ENCODE measurements around the gene MX1.

Gene MX1

DNA sequence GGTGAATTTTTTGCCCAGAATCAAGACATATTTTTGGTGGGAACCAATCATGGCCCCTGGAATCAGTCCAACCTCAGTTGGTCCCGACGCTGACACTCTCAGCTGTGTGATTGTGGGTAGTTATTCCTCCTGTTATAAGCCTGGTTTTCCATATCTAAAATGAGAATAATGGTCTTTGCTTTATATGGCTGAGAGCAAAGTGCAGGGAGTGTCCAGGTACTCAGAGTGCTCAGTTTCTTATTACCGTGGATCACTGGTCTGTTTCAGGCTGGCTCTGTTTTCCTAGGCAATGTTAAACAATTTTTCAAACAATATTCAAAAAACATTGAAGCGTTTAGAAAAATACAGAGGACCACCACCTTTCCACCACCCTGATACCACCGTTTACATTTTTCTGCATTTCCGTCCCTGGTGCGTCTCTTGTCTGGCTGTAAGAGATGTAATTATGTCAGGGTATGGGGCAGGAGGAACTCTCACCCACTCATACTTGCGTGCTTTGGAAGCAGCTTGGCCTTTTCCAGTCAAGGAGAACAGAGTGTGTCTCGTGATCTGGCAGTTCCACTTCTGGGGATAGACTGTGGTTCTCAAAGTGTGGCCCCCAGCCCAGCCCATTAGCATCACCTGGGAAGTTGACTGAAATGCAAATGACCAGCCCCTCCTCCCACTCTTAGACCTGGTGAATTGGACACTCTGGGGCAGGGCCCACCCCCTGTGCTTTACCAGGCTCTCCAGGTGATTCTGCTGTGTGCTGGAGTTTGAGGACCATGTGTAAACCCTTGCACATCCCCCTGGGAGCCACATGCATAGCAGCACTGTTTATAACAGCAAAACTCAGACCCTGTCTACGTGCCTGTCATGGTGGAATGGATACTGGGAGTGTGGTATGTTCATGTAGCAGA is 6.8 kb downstream of the MX1 start:
- no peak for DNase-seq

DNA sequence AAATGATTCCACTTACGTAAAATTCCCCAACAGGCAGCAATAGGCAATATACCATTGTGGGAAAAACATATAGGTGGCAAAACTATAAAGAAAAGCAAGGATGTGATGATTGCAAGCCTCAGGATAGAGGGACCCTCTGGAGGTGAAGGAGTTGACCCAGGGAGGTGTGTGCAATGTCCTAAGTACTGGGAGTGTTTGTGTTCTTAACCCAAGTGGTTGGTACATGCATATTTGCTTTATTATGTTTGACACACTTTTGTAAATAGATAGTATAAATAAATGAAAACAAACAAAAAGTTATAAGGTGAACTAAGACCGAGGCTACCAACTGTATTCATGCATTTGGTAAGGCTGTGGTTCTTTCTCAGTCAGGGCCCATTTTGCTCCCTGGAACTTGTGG is 7.5 kb downstream of the MX1 start:
- no peak for DNase-seq

DNA sequence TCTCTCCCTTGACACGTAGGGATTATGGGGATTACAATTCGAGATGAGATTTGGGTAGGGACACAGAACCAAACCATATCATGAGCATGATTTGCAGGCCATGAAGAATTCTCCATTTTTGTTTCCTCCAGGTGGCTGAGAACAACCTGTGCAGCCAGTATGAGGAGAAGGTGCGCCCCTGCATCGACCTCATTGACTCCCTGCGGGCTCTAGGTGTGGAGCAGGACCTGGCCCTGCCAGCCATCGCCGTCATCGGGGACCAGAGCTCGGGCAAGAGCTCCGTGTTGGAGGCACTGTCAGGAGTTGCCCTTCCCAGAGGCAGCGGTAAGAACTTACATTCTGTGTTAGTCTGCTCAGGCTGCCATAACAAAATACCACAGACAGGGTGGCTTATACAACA is 9.7 kb downstream of the MX1 start:
- no peak for DNase-seq

DNA sequence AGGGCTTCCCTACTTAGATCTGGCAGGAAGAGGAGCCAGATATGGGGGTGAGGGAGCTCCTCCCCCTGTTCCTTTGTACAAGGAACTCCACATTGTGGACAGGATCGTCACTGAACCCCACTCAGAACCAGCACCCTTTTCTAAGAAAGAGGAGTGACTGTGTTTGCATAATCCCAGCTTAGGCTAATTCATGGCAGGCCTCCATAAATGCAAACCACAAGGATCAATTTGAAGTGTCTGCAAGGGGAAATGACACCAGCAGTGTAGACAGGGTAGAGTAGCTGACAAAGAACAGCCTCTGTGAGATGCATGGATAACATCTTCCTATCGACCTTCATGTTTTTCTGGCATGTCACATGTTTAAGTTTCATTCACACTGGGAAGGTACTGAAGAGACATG is 11.7 kb downstream of the MX1 start:
- DNase-seq = peak; percentile 29

DNA sequence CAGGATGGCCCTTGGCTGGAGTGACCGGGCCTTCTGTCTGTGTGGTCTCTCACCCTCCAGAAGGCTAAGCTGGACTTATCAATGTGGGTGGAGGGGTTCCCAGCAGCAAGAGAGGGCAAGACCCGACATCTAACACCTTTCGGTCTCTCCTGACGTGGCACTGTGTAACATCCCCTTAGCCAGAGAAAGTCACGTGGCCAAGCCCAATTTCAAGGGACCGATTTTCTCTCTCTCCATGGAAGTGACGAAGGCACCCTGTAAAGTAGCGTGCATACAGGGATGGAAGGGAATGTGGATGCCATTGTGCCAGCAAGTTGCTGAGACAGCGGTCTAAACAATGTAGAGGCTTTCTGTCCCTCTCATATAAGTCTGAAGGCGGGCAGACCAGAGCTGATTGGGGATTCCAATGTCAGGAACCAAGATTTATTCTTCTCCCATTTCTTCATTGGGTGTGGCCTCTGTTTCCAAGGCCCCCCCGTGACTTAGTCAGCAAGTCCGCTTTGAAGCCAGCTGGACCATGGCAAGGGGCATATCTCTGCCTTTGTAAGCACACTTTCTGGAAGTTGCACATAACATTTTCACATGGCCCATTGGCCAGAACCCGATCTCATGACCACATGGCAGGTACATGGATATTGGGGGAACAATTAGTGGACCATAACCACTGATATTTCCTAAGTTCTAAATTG is 12.5 kb downstream of the MX1 start:
- no peak for DNase-seq

DNA sequence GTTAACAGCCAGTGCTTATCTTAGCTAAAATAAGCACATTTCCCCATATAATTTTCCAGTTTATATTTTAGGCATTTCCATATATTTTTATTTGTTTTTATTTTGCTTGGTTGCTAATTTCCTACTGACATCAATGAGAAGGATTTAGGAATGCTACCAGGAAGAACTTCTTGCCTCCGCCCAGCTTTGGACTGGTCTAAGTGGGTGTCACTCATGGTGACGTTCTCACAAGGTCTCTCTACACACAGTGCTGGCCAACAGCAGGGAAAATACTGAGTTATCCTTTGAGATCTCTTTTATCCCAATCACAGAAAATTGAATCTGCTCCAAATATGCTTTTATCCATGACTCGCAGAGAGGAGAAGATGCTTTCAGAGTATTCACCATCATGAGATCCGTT is 13.2 kb downstream of the MX1 start:
- DNase-seq = no peak

DNA sequence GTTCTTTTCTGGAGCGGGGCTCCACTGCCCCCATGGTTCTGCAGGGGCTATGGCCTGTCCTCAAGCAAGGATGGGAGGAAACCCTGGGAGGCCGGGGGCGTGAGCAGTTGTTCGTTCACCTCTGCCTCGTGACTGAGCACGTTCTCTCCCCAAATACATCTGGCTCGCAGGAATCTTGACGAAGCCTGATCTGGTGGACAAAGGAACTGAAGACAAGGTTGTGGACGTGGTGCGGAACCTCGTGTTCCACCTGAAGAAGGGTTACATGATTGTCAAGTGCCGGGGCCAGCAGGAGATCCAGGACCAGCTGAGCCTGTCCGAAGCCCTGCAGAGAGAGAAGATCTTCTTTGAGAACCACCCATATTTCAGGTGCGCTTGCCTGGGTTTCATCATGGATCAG is 15.5 kb downstream of the MX1 start:
- no peak for DNase-seq

DNA sequence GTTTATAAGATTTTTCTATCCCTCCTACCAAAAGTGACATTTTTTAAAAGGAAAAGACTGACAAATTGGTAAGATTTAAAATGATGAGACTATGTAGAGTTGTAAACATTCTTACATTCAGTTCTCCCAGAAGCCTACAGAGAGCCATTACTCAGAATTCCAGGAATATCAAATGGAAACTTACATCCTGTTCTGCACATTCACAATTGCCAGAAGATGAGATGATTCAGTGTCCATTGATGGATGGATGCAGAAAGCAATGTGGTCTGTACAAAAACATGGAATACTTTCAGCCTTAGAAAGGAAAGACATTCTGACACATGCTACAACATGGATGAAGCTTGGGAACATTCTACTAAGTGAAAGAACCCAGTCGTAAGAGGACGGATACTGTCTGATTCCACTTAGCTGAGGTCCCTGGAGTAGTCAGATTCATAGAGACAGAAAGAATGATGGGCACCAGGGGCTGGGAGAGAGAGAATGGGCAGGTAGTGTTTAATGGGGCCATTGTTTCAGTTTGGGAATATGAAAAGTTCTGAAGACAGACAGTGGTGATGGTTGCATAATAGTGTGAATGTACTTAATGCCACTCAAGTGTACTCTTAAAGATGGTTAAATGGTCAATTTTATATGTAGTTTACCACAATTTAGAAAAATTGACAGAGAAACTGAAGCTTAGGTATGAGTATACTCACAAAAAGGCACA is 16.6 kb downstream of the MX1 start:
- DNase-seq = no peak

DNA sequence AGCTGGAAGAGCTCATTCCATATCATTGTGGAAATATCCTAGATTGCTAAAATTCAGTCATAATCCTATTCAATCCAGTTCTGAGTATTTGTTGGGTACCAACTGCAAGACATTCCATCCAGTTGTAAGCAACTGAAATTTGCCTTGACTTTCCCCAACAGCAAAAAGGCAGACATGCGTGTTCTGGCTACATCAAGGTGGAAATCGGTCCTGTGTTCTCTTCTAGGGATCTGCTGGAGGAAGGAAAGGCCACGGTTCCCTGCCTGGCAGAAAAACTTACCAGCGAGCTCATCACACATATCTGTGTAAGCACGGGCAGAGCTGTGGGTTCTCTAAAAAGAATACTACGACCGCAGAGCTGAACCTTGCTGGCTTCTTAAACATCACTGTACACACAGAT is 17.5 kb downstream of the MX1 start:
- DNase-seq = no peak

DNA sequence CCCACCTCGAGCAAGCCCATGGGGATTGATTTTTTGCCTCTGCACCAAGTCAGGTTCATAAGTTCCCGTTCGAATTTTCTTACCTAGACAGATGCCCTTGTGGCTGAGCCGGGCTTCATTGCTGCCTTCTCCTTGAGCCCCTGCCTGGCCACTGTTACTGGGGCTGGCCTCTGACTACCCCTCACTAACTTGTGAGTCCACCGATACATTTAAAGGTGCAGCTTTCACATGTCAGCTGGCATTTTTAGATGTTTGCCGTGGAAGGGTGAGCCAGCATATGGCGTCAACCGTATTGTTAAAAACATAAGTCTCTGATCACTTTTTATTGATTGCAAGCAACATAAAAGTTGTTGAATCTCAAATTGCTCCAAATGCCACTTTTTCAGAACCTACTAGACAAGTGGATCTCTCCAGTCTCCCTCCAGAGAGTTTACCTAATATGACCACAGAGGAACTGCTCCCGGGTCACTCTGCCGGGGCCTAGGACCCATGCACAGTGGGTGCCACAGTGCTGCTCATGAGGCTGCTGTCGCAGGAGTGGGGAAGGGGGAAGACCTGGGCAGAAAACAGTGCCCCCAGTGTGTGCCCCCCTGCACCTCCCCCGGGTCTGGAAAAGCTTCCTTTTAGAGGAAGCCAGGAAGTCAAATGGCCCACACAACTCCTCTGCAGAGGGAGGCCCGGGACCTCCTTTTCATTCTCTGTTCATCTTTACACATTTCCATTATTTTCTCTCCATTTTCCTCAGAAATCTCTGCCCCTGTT is 18.8 kb downstream of the MX1 start:
- no peak for DNase-seq

DNA sequence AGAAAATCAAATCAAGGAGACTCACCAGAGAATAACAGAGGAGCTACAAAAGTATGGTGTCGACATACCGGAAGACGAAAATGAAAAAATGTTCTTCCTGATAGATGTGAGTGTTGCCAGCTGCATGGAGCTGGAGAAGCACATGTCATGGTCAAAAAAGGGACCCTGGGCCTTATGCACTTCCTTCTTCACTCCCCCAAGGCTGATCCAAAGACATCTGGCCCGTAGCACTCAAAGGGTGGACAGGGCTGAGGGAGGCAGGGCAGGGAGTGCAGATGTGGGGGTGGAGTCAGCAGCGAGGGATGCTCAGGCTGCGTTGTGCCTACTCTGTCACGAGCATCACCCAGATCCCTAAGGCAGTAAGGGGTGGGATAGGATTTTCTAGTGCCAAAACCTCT is 19.4 kb downstream of the MX1 start:
- DNase-seq = no peak

DNA sequence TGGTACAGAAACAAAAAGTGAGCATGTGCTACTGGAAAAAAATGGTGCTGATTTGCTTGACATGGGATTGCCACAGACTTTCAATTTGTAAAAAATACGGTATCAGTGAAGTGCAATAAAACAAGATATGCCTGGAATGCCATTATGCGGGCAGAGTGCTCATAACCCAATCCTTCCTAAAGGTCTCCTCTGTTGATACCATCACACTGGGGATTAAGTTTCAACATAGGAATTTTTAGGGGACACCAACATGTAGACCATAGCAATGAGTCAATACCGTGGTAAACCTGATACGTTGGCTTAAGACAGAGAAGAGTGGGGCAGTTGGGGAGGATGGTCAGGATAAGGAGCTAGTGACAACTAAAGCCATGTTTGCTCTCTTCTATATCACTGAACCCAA is 20.5 kb downstream of the MX1 start:
- no peak for DNase-seq

DNA sequence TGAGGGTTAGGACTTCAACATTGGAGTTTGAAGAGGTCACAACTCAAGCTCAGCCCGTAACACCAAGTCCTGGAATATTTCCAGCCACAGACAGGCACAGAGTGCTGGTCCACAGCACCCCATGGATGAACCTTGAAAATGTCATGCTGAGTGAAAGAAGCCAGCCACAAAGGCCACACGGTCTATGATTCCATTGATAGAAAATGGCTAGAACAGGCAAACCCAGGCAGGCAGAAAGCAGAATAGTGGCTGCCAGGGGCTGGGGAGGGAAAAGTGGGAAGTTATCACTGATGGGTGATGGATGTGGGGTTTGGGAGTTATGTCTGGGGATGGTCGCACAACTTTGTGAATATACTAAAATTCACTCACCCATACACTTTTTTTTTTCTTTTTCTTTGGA is 21.3 kb downstream of the MX1 start:
- DNase-seq = no peak

DNA sequence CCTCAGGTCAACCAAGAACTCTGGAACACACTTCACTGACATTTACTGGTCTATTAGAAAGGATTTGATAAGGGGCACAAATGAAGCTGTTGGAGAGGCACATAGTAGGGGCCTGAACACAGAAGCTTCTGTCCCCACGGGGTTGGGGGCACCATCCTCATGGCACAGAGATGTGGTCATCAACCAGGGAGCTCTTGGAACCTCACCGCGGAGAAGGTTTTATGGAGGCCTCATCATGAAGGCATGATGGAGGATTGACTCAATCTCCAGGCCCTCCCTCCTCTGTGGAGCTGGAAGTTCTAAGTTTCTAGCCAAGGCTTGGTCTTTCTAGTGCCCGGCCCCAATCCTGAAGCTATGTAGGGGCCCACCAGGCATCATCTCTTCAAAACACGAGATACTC is 23.6 kb downstream of the MX1 start:
- DNase-seq = no peak

DNA sequence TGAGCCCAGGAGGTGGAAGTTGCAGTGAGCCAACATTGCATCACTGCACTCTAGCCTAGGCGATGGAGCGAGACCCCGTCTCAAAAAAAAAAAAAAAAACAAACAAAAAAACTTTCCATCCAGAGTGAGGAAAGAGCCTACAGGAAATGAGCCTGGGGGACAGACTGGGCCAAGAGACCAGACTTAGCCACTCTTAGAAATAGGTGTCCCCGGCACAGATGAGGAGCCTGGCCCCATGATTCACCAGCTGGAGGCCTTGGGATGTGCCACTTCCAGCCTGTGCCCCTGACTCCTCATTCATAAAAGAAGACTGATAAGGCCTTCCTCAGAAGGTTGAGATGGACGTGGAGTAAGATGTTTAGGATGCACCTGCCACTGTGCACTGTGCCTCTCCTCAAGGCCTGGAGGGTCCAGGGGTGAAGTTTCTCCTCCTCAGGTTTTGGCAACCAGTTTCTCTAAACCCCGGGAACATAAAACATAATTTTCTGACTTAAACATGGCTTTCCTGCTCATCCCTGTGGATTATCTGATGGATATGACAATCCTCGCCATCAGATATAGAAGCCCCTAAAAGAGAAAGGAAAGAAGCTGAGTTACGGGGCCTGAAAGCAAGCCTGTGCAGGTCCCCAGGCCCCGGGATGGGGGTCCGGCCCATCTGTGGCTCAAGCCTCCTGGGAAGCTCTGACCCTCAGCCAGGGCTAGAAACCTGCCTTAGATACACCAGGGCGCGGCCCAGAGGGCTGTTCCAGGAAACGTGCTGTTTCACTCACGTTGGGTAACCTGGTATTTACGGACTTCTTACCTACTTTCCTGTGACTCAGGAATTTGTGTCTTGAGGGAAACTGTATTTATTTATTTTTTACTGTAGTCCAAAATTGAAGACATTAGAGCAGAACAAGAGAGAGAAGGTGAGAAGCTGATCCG is 26.0 kb downstream of the MX1 start:
- no peak for DNase-seq

DNA sequence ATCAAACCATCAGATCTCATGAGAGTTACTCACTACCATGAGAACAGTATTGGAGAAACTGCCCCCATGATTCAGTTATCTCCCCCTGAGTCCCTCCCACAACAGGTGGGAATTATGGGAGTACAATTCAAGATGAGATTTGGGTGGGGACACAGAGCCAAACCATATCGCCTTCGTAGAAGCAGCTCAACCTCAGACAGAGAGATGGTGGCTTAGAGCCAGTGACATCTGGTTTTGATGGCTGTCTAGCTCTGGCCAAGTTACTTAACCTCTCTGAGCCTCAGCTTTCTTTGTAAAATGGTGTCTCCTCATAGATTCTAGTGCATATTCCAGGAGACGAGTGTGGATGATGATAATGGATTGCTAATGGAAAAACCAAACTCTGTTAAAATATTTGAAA is 27.2 kb downstream of the MX1 start:
- DNase-seq = no peak

DNA sequence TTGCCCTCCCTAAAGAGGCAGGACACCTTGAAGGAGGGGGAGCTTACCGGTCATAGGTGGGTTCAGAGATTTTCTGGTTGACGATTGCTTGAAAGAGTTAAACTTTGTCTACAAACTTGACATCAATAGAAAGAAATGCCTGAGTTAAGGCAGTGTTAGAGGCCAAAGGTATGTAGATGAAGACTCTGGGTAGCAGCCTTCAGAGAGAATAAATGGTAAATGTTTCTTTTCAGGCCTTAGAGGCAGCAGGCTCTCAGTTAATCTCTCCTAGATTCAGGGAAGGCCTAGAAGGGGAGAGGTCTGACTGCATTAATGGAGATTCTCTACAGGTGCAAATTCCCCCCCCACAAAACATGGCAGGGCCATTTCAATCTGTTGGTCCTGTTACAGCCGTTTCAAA is 27.7 kb downstream of the MX1 start:
- DNase-seq = no peak

DNA sequence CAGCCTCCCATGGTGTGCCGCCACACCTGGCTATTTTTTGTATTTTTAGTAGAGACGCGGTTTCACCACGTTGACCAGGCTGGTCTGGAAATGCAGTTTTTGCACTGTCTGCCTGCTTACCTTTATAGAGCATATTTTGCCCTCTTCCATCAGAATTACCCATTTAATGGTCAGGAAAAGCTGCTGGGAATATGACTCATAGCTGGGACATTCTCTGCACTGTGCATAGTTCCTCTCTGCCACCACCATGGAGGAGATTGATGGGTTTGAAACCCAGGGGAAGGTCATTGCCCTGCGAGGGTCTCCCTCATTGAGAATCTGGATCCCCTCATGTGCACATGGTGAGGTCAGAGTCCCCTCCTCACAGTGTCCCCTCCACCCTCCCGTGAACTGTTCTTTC is 32.1 kb downstream of the MX1 start:
- no peak for DNase-seq

DNA sequence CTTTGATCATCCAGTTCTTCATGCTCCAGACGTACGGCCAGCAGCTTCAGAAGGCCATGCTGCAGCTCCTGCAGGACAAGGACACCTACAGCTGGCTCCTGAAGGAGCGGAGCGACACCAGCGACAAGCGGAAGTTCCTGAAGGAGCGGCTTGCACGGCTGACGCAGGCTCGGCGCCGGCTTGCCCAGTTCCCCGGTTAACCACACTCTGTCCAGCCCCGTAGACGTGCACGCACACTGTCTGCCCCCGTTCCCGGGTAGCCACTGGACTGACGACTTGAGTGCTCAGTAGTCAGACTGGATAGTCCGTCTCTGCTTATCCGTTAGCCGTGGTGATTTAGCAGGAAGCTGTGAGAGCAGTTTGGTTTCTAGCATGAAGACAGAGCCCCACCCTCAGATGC is 32.5 kb downstream of the MX1 start:
- no peak for DNase-seq

DNA sequence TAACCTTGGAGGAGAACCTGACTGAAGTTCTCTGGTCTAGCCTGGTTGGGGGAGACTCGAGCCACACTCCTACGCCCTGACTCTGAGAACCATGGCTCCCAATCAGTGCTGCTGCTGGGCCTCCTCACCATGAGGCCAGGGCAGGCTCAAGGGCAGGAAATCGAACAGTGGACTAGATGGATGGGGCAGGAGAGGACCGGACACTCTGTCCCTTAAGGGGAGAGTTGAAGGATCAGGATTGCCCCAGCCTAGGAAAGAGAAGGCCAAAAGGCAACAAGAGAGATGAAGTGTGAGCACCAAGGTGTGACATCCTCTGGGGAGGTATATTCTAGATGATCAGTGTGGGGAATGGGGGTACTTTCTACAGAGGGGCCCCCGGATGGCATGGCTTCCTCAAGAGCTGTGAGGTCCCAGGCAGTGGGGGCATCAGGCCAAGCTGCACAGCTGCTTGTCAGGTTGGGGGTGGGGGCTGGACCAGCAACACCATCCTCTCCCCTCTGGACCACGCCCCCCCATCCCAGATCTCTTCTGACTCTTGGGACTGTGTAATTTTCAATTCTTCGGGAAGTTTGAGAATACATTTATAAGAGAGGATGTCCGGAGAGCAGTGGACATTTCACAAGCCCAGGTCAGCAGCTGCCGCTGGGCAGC is 34.0 kb downstream of the MX1 start:
- no peak for DNase-seq
